Activated CD8-positive, alpha-beta memory T cell treated with anti-CD3 and anti-CD28 coated beads for 48 hours (primary cell): Measurements from ENCODE around the gene TMOD1.
"Not testable (repeated sequence)": the region's sequence is repeated elsewhere in the genome, so short reads cannot be mapped to it uniquely, and the experiment has no call there.

Experiments
- DNase-seq, 3 experiments: peaks; one replicate each; pipeline ENCODE4 v3.0.0-alpha.2; 2020; ENCODE audit warnings: low read depth in 2 of 3, low spot score in 2 of 3

Gene TMOD1

DNA sequence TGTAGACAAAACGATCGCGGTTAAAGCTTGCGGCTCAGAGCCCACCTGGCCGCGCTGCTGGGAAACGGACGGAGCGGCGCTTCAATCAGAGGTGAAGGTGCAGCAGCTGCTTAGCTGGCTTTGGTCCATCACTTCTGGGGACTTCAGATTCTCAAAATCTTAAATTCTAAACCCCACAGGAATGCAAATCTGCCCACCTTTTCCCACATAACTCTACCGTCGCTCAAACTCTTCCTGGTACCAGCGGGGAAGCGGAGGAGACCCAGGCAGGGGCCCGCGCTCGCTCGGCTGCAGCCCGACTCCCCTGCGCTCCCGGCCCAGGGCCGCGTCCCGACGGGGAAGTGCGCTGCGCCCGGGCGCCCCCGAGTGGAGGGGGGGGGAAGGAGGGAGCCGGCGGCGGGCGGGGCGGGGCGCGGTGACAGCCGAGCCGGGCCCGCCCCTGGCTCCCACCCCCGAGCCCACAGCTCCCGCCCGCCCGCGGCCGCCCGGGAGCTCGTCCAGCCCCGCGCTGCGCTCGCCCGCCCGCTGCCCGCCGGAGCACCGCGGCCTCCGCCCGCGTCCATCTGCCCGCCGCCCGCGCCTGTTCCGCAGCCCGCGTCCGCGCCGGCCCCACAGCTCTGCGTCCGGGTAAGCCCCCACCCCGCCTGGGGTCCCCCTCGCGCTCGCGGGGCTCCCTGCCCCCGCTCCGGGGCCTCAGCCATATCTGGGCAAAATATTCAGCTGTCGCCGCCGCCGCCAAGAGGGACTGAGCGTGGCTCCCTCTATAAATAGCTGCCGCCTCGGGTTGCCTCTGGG lies at the start of gene TMOD1:
Gene TMOD1 (plus strand): TSS at position 490 of the 795 bp plus-strand sequence. CDS start 22,523 bp downstream, outside the sequence.
- peak in 1 of 3 experiments; percentile 23 for DNase-seq

GRCh38 chr9:97453573-97453972 lies 47.9 kb upstream of the TMOD1 start:
- not testable (repeated sequence) for DNase-seq

DNA sequence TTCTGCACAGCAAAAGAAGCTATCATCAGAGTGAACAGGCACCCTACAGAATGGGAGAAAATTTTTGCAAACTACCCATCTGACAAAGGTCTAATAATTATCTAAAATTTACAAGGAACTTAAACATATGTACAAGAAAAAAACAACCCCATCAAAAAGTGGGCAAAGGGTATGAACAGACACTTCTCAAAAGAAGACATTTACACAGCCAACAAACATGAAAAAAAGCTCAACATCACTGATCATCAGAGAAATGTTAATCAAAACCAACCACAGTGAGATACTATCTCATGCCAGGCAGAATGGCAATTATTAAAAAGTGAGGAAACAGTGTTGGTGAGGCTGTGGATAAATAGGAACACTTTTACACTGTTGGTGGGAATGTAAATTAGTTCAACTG lies 44.6 kb upstream of the TMOD1 start:
- DNase-seq: not testable (repeated sequence)

- DNase-seq: no peak
These were observed 42.1 kb upstream of the TMOD1 start for GRCh38 chr9:97459326-97459725.

DNA sequence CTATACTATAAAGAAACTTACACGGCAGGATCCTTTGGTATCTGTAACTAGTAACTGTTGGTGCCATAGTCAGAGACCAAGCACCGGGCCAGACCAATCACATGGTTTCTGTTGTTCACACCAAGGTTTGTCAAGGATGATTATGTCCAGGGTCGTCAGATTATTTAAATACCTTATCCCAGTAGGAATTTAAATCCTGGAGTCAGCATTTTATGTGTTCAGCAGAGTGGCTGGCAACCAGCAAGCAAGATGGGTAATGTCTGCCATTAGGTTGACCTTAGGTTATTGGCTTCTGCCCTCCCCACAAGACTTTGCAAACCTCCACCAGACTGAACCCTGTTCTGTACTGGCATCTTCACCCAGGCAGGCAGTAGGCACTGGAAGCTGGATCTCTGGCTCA lies 39.3 kb upstream of the TMOD1 start:
- DNase-seq: no peak

DNA sequence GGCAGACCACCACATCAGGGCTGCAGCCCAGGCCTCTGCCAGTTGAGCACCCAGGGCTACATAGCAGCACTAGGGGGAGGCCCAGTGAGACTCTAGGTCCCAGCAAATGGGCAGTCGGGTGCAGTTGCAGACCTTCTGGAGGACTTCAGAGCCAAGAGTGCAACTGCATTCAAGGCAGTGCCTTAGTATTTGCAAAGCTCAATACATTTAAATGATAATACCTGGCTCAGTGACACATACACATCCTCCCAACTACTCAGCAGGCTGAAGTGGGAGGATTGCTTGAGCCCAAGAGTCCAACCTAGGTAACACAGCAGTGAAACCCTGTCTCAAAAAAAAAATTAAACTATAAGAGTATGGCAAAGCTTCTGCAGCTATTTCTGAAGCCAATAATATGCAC lies 38.6 kb upstream of the TMOD1 start:
- DNase-seq: no peak

GRCh38 chr9:97468658-97469448 lies 32.6 kb upstream of the TMOD1 start:
- peak in 2 of 3 experiments; percentile 0 to 10 for DNase-seq

GRCh38 chr9:97470076-97470475 lies 31.4 kb upstream of the TMOD1 start:
- no peak for DNase-seq

DNA sequence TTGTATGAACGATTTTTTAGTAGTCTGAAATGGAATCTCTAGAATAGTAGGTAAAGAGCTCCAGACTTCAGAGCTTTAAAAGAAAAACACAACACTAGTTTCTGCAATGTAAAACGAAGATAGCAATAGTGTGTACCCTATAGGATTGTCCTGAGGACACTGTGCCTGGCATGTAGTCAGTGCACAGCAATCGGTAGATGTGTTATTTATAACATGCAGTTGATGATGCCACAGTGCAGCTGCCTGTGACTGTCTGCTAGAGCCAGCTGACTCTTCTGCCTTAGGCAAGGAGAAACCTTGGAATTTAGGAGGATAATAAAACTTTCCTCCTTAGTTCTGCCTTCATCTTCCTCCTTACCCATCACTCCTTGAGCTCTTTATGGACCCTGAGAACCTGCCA lies 27.7 kb upstream of the TMOD1 start:
- DNase-seq: no peak

DNA sequence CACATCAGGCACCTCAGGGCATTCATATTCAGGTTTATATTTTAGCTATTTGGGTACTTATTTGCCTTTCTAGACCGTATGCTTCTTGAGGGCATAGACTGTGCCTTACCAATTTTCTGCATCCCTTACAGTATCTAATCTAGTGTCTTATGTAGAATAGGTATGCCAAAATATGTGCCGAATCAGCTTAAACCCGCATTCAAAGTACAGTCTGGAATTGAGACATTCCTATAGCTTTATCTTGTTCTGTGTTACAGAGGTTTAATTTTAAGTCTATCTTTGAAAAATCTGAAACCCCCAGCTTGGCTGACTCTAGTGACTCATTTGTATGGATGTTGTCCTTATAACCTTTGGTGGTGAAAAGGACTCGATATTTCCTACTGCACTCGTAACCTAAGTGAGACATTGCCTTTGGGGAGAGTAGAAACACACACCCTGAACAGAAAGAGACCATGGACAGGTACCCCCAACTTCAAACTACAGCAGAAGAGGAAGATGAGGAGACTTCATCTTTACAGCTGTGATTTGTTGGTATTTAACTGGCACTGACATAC lies 27.0 kb upstream of the TMOD1 start:
- no peak for DNase-seq

DNA sequence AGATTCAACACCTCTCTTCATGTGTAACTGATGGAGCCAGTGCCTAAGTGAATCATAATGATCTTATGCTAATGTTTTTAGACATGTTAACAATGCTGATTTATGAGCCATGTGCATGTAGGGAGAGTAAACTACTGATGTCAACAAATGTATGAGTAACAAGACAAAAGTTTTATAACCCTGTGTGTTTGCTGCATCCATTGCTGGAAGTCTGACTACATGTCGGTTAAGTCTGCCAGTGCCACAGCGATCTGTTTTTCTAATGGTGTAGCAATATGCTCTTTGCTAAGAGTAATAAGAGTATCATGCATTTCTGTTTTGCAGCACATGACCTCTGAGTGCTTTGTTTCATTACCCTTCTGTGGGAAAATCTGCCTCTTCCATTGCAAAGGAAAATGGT lies 26.4 kb upstream of the TMOD1 start:
- no peak for DNase-seq

- DNase-seq: no peak
These were observed 23.0 kb upstream of the TMOD1 start for GRCh38 chr9:97478301-97478981.

GRCh38 chr9:97479496-97480159 lies 21.8 kb upstream of the TMOD1 start:
- DNase-seq: no peak

GRCh38 chr9:97480174-97480573 lies 21.3 kb upstream of the TMOD1 start:
- DNase-seq: no peak

- no peak for DNase-seq
These were observed 20.7 kb upstream of the TMOD1 start for GRCh38 chr9:97480749-97481148.

GRCh38 chr9:97484134-97484533 lies 17.3 kb upstream of the TMOD1 start:
- DNase-seq: no peak

GRCh38 chr9:97487107-97487506 lies 14.4 kb upstream of the TMOD1 start:
- DNase-seq: no peak

- DNase-seq: no peak
These were observed 13.6 kb upstream of the TMOD1 start for GRCh38 chr9:97487861-97488260.

- no peak for DNase-seq
These were observed 10.1 kb upstream of the TMOD1 start for GRCh38 chr9:97491216-97491999.
